GM10248 (cell line): ENCODE data around the gene MIGA2.

Experiments
- CTCF ChIA-PET: fragments of 300-600 bp; sonication (Branson Sonifier 250); formaldehyde crosslinking; extraction: SDS; loops from one replicate; lab custom pipeline; 2021; ENCODE audit warnings: antibody characterized with exemption; lab: Yijun Ruan, JAX
- POLR2A ChIA-PET: fragments of 350-650 bp; sonication (Branson Sonifier 250); formaldehyde crosslinking; extraction: SDS; loops from one replicate; lab custom pipeline; 2020; ENCODE audit warnings: antibody characterized with exemption; lab: Yijun Ruan, JAX
- DNase-seq: peaks from one replicate; pipeline ENCODE4 v3.0.0; 2012; ENCODE audit errors: extremely low spot score
- TF ChIP-seq, protein P1 (sequence below): IDR thresholded peaks from 2 replicates; pipeline ENCODE4 v1.5.1; 2012; ENCODE audit warnings: mild to moderate bottlenecking, low read depth; ENCODE audit errors: extremely low read depth, missing control alignments, control extremely low read depth

MIGA2 gene, protein sequence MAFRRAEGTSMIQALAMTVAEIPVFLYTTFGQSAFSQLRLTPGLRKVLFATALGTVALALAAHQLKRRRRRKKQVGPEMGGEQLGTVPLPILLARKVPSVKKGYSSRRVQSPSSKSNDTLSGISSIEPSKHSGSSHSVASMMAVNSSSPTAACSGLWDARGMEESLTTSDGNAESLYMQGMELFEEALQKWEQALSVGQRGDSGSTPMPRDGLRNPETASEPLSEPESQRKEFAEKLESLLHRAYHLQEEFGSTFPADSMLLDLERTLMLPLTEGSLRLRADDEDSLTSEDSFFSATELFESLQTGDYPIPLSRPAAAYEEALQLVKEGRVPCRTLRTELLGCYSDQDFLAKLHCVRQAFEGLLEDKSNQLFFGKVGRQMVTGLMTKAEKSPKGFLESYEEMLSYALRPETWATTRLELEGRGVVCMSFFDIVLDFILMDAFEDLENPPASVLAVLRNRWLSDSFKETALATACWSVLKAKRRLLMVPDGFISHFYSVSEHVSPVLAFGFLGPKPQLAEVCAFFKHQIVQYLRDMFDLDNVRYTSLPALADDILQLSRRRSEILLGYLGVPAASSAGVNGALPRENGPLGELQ

DNA sequence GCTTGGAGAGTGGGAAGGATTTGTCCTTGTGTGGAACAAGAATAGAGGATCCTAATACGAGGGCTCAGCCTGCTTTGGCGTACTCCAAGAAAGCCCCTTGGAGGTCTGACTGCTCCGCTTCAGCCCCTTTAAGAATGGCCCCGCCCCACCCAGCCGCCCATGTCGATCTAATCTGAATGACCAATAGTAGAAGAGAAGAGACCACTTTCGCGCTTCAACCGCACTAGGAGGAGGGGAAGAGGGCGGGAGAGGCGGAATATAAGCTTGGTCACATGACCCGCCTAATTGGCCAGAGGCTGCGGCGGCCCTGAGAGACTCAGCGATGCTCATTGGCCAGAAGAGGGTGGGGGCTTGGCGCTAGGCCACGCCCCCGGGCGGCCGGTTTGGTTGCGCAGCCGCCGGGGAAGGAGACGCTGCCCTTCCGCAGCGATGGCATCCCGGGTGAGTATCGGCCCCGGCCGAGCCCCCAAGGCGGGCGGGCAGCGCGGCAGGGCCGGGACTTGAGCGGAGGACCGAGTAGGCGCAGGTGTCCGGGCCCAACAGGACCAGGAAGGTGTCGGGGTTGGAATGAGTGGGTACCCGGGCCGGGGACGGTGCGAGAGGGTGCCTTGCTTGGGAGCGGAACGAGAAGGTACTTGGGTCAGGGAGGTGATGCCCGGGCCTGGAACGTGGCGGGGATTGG lies at the start of gene MIGA2:
TSS of gene MIGA2 (plus strand) at position 386 of the 682 bp plus-strand sequence. CDS start 3,969 bp downstream, outside the sequence.
- TF ChIP-seq, protein P1, sequence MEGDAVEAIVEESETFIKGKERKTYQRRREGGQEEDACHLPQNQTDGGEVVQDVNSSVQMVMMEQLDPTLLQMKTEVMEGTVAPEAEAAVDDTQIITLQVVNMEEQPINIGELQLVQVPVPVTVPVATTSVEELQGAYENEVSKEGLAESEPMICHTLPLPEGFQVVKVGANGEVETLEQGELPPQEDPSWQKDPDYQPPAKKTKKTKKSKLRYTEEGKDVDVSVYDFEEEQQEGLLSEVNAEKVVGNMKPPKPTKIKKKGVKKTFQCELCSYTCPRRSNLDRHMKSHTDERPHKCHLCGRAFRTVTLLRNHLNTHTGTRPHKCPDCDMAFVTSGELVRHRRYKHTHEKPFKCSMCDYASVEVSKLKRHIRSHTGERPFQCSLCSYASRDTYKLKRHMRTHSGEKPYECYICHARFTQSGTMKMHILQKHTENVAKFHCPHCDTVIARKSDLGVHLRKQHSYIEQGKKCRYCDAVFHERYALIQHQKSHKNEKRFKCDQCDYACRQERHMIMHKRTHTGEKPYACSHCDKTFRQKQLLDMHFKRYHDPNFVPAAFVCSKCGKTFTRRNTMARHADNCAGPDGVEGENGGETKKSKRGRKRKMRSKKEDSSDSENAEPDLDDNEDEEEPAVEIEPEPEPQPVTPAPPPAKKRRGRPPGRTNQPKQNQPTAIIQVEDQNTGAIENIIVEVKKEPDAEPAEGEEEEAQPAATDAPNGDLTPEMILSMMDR, result no peak
- ChIA-PET POLR2A (interaction anchor here (0.5 to 1.0 kb wide), 4 partner anchors 8 to 484 kb away, joined by 3 to 5 read pairs (median 3); partner anchors contain the start of genes SH3GLB2 and SPTAN1), CTCF (interaction anchor here (1.0 to 1.1 kb wide), 2 partner anchors 13 to 107 kb away, joined by 3 read pairs; no protein-coding TSS in a partner anchor)
- peak; percentile 100 for DNase-seq

GRCh38 chr9:128986671-128987070 lies 49.8 kb upstream of the MIGA2 start:
- POLR2A ChIA-PET, result no interaction called here
- TF ChIP-seq, protein P1, result no peak

DNA sequence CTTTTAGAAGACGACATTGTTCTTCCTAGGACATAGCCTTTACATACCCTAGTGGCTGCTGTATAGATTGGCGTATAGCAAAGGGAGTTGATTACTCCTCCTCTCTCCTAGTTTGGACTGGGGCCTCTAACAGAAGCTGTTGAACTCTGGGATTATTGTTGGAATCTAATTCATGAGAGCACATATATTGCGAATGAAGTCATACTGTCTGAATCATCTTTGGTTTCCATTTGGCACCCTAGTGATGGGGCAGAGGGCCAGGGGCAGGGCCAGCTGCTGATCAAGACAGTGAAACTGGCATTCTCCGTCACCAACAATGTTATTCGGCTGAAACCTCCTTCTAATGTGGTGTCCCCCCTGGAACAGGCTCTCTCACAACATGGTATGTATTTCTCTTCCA lies 48.6 kb upstream of the MIGA2 start:
- POLR2A ChIA-PET, result interaction anchor here (0.6 kb wide), 1 partner anchor 90 kb away, joined by 5 read pairs; no protein-coding TSS in a partner anchor
- CTCF ChIA-PET, result no interaction called here
- TF ChIP-seq, protein P1, result no peak
- DNase-seq, result no peak

More at GRCh38 chr9:128986671-128987070, 49.8 kb upstream of the MIGA2 start:
- DNase-seq, result no peak
- CTCF ChIA-PET, result no interaction called here

GRCh38 chr9:128992995-128993394 lies 43.4 kb upstream of the MIGA2 start:
- POLR2A ChIA-PET, result interaction anchor here (0.5 kb wide), 1 partner anchor 28 kb away, joined by 4 read pairs; no protein-coding TSS in a partner anchor
- CTCF ChIA-PET, result interaction anchor here (1.1 to 2.2 kb wide), 3 partner anchors 11 to 15 kb away, joined by 3 to 8 read pairs (median 4); no protein-coding TSS in a partner anchor
- TF ChIP-seq, protein P1, result peak; percentile 25
- DNase-seq, result no peak

DNA sequence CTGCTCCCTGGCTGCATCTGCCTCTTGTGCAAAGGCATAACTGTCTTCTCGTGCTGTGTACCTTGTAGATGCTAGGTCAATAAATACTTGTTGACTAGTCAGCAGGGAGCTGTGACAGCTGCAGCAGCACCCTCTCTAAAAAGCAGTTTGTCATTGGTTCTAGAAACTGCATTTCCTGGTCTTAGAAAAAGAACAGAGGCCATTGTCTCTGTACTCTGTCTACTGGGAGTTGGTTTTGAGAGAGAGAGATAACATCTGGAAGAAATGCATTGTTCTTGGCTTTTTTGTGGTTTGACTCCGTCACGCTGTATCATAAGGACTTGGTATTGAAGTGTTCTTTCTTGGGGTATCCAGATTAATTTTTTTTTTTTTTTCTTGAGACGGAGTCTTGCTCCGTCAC lies 40.6 kb upstream of the MIGA2 start:
- TF ChIP-seq, protein P1, result no peak
- CTCF ChIA-PET, result interaction anchor here (2.7 kb wide), 1 partner anchor 9 kb away, joined by 17 read pairs; no protein-coding TSS in a partner anchor
- POLR2A ChIA-PET, result no interaction called here
- no peak for DNase-seq

- ChIA-PET CTCF (interaction anchor here (0.9 kb wide), 1 partner anchor 30 kb away, joined by 3 read pairs; the partner anchor contains the start of gene SH3GLB2), POLR2A (no interaction called here)
- DNase-seq, result no peak
- TF ChIP-seq, protein P1, result no peak
Observed at GRCh38 chr9:128998462-128998861, 38.0 kb upstream of the MIGA2 start.
